Raji (cell line): Measurements from ENCODE around the gene KAT2B.

Experiments
- POLR2A ChIP-seq: IDR thresholded peaks from 2 replicates; pipeline ENCODE4 v1.6.1; 2011; ENCODE audit warnings: low read depth, low read length, control low read depth; ENCODE audit not compliant: insufficient read depth

Gene KAT2B

GRCh38 chr3:20137647-20138046, 97.4 kb downstream of the KAT2B start:
- no peak for TF ChIP-seq POLR2A

GRCh38 chr3:20140881-20141280, 100.6 kb downstream of the KAT2B start:
- no peak for TF ChIP-seq POLR2A

DNA sequence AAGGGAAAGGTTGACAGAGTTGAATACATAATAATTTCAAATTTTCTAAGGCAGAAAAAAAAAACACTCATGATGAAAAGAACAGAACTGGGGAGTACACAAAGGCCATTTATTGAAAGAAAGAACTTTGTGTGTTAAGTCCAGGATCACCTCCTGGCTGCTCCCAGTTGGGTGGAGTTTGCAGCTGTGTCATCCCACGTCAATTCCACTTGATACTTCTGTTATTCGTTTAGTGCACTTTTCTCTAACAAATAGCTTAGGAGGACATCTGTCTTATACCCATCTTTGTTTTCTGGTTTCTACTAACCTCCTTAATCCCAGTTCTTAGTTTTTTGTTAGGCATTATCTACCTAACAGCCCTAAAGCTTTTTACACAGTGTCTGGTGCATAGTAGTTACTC, 101.1 kb downstream of the KAT2B start:
- TF ChIP-seq POLR2A = no peak

DNA sequence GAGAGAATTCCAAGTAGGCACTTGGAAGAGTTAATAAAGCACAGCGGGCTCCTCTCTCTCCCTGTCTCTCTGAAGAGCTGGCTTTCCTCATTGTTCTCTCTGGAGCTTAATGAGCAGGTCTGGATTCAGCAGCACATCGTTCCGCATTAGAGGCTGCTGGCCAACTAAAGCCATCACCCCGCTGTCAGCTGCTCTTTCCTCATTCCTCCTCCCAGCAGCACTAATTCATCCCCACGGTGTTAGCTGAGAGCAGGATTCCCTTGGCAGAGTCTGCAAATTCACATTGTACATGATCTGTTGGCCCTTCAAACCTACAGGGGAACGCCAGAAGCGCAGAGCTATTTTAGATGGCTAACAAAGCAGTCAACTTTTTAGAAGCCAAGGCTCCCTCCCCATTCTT, 101.6 kb downstream of the KAT2B start:
- no peak for TF ChIP-seq POLR2A

- TF ChIP-seq POLR2A = no peak
Measured at GRCh38 chr3:20142517-20142916, 102.3 kb downstream of the KAT2B start.

DNA sequence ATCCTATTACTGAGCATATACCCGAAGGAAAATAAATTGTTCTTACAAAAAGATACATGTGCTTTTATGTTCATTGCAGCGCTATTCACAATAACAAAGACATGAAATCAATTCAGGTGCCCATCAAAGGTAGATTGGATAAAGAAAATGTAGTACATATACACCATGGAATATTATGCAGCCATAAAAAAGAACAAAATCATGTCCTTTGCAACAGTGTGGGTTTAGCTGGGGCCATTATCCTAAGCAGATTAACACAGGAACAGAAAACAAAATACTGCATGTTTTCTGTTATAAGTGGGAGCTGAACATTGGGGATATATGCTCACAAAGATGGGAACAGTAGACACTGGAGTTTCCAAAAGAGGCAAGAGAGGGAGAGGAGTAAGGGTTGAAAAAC, 103.3 kb downstream of the KAT2B start:
- TF ChIP-seq POLR2A = no peak

DNA sequence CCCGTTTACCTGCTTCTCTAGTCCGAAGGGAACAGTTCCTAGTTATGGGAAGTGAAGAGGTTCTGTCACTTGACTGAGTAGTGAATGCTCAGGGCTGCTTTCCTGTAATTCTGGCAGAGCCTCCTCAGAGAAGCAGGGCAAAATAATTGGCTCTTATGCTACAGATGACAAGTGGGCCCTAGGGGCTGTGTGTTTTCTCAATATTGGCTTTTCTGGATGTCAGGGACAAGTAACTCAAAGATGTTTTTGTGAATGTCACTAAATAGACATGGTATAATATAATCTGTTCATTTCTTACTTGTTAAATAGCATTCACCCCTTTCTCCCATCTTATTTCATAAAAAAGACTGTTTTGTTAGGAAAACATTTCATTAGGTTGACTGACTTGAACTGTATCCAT, 105.6 kb downstream of the KAT2B start:
- no peak for TF ChIP-seq POLR2A

GRCh38 chr3:20146301-20146700, 106.1 kb downstream of the KAT2B start:
- TF ChIP-seq POLR2A = no peak

DNA sequence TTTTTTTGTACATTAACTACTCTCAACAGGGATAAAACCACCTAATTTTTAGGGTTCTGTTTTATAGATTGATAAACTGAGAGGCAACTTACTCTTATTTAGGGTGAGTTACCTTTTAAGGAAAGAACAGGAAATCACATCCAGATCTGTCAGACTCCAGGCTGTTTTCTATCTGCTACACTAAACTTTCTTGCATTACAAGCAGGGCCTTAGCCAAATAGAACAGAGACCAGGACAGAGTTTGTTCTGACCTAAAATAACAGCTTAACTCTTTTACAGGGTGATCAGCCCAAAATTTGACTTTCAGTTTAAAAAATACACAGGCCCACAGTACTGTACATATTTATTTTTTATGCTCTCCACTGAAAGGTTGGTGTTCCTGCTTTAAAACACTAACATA, 107.1 kb downstream of the KAT2B start:
- TF ChIP-seq POLR2A = no peak

DNA sequence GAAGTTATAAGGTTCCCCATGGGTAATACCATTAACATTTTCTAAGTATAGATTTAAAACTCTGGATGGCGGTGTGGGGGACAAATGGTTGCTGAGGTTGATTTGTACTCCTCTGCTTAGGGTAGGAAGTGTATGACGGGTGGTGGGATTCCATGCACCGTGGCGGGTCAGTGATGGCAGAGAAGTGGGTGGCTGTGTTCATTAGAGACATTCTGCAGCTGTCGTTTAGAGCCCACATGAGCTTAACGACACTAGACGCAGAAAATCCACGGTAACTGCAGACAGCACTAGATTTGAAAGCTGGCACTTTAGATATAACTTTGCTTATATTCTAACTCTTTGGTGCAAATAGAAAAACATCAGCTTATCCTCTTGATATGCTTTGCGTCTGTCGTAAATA, 108.2 kb downstream of the KAT2B start:
- TF ChIP-seq POLR2A = no peak

GRCh38 chr3:20154078-20154477, 113.8 kb downstream of the KAT2B start:
- TF ChIP-seq POLR2A = no peak

GRCh38 chr3:20154928-20155327, 114.7 kb downstream of the KAT2B start:
- no peak for TF ChIP-seq POLR2A

DNA sequence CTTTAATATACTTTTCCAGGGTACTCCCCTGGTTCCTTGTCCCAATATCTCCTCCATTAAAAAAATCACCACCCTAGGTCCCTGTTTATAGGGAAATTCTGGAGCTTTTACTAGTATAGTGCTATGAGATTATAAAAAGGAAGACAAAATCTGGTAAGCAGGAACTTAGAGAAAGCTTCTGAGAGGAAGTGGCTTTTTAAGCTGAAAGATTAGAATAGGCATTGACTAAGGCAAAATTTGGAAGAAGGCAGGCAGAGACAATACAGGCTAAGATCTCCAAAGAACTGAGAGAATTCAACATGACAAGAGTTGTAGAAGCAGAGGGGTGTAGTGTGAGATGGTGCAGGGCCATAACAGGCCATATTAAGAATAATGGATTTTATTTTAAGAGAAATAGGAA, 120.0 kb downstream of the KAT2B start:
- TF ChIP-seq POLR2A = no peak

DNA sequence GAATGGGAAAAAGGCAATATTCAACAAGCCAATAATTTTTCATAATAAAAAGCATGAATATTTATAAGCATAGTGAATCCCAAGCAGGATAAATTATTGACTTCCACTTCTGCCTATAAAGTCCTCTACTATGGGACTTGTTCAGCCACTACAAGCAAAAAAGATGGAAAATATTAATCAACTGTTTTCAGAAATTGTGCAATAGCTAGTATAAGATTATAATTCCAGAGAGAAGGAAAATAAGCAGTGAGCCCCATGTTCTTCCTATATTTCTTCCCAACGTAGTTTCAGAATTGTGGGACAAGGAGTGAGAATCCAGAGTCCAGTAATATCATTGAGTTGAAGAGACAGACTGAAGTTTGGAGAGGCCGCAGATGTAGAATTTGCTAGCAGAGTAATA, 121.5 kb downstream of the KAT2B start:
- no peak for TF ChIP-seq POLR2A

GRCh38 chr3:20173844-20174410, 133.7 kb downstream of the KAT2B start:
- no peak for TF ChIP-seq POLR2A

DNA sequence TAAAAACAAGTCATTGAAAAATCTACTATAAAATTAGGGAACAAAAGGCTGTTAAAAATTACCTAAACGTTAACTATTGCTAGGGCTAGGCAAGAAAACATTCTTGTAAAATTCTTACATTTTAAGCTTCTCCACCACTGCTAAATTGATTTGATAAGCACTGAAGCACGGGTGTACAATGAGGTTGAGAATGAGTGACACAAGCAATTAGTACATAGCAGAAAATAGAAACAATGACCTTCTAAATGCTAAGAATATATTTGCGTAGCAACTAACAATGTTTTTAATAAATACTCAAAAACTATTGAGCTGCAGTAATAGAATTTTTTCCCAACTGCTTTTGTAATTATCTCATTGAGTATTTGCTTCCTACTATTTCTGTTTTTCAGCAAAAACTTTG, 141.0 kb downstream of the KAT2B start:
- no peak for TF ChIP-seq POLR2A

GRCh38 chr3:20182206-20182605, 142.0 kb downstream of the KAT2B start:
- TF ChIP-seq POLR2A = no peak

DNA sequence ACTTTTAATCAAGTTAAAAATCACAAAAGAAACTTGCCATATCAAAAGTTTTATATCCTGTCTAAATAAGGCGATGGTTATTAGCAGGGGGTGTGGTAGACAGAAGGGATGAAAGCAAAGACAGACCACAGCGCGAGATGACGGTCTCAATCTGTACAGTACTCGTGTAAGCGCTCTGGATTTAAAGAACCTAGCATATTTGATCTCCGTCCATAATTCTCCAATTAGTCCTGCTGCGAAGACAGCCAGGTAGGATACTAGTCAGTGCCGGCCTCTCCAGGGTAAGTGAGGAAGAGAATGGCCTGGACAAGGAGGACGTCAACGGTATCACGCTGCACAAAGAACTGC, 145.1 kb downstream of the KAT2B start:
- TF ChIP-seq POLR2A = no peak
